HG03565 (cell line): ENCODE data around the gene UFD1.

ENCODE experiments used
- ATAC-seq: cut with Tn5 transposase; IDR thresholded peaks from one replicate; pipeline ENCODE4 v1.9.1; 2021; ENCODE audit warnings: mild to moderate bottlenecking, moderate library complexity; ENCODE audit not compliant: unreplicated experiment

Gene UFD1

DNA sequence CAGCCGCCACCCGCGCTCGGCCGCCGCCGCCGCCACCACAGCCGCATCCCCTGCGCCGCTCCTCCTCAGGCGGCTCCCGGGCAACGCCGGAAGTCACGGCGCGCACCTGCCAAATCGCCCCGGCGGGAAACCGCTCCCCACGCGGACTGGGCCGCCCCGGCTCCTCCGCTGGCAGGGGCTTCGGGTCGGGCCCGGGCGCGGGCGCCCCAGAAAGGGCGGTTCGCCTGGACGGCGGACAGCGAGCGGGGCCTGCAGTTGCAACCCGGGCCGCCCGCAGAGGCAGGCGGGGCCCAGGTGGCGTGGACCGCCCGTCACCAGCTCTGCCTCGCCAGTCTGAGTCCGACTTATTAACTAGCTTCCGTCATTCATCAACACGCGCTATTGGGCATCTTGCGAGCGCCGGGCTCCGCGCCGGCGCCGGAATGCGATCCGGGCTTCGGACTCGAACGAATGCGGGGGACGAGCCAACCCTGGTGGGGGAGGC lies 47.3 kb downstream of the UFD1 start, which contains the start of gene HIRA:
Gene HIRA (minus strand): TSS at position 85 of the 484 bp plus-strand sequence. CDS start 257 bp downstream, outside the sequence.
- ATAC-seq: peak; percentile 41

DNA sequence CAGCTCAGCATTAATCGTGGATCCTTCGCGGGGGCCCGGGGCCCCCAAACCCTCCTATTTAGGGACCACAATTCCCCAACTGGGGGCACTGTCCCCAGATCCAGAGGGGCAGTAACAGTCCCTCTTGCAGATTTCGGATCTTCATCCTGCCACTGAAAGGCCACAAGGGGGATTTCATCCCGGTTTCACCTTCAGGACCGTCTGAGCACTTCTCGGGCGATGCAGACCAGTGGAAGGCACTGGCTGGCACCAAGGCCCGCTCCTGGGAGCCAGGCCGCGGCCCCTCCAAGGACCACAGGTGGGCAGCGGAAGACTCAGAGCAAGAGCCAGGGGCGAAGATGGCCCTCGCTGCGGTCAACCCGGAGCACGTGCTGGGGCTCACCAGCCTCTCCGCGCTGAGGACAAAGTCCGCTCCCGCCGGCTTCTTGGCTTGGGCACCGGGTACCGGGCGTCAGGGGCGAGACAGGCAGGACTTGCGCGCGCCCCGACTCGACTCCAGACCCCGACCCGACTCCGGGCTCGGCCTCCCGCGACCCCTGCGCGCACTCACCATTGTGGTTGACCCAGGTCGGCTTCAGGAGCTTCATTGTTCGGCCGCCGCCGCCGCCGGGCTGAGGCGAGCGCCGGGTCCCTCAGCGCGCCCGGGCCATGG lies 48.0 kb downstream of the UFD1 start:
- ATAC-seq: no peak

DNA sequence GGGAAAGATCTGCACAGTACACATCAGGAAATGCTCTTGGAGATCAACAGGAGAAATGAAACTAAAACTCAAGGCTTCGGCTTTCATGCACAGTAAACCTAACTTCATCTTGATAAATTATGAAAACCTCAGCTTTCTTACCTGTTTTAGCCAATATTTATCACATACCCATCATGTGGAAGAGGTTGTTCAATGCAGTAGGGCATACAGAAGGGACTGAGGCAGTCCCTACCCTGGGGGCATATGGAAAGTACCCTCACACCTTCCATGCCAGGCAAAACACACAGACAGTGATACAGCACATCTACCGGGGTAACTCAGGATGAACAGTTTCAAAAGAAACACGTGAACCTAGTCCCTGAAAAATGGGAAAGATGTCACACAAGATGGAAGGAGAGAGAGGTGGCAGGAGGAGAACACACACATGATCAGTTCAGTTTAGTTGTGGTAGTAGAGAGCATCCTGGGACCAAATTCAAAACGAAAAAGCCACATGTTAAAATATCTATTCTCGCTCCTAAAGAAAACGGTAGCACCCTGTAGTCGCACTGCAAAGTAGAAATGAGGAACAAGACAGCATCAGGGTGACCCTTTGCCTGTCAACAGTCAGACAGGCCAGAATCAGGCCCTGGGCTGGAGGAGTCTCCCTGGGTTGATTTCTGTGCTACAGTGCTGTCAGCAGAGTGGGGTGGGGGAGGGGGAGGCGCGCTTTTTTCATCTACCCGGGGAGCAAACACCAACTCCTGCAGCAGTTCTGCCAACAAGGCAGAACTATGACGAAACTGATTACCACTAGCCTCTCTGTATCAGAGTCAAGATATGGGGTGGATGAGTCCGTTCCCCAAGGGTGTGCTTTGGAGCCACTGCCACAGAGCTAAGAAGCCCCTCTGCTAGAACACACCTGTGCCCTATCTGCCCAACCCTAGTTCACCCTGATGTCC lies 48.8 kb downstream of the UFD1 start:
- no peak for ATAC-seq

DNA sequence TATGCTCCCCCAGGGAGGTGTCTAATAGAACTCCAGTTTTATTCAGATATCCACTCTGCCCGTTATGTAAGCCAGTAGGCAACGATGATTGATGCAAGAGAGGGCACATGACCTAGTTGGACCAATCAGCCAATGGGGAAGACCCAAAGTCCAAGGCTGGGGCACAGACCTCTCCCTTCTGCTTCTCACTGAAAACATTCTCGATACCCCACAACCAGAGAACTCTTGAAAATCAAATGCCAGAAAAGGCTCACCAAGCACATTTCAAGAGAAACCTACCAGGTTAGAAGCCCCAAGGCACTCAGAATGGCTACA lies 54.9 kb downstream of the UFD1 start:
- no peak for ATAC-seq

DNA sequence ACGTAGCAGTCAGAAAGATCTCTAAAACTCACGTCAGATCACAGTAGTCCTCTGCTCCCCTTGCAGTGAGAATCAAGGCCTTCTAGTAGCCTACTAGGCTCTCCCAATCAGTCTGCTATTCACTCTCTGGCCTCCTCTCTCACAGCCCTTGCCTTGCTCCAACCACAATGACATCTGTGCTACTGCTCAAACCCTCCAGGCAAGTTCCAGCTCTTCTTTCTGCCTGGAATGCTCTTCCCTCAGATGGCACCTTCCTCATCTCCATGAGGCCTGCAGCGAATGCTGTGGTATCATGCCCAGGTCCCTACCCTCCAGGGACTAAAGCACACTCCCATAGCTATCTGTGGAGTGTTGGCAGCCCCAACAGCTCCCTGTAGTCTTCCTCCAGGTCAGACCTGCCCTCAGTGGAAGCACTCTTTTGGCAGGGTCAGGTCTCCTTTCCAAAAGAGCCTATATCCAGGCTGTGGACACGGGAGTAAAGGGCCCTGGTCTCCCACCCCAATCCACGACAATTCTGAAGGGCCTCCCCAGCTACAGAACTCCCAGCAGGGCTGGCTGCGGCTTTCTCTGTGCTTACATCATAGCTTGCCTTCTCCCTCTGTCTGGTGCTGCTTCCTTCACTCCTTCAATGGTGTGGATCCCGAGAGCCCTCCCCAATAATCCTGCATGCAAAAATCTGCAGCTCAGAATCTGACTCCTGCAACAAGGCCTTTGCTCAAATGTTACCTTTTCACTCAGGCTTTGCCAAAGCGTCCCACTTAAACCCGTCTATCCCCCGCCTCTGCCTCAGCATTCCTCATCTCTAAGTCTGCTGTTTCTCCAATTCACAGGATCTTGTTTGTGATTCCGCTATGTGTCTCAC lies 56.3 kb downstream of the UFD1 start:
- ATAC-seq: no peak

DNA sequence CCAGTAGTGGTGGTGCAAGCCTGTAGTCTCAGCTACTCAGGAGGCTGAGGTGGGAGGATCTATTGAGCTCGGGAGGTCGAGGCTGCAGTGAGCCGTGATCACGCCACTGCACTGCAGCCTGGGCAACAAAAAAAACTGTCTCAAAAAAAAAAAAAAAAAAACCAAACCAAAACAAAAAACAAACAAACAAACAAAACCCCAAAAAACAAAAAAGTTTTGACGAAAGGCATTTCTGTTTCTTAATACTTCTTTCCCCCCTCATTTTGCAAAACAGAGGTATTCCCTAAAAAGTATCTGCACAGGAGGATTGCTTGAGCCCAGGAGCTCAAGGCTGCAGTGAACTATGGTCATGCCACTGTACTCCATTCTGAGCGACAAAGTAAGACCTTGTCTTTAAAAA lies 58.7 kb downstream of the UFD1 start:
- no peak for ATAC-seq

DNA sequence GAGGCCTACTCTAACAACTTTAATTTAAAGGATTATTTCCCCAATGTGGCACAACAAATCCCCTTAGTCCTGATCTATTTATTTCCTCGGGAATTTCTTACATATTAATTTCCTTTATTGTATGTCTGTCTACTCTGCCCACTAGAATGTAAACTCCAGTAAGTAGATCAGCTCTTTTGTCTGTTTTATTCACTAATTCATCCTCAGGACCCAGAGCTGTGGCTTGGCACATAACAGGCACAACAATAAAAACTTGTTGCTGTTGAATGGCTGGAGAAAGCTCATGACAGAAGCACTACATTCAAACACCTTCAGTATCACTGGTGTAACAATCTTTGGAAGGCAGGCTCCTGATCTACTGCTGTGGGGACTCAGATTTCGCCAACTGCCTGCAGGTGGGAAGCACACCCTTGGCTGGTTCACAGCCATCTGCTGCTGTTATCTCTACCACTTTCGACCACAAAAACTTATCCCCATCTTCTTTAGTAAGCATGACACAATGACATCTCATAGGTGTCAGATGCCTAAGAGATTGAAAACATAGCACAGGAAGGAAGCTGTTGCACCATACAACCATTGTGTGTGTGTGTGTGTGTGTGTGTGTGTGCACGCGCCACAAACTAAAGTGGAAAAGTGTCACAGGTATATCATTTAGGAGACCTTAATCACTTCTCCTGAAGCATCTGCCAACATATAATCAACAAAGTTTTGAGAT lies 59.4 kb downstream of the UFD1 start:
- ATAC-seq: peak; percentile 70

DNA sequence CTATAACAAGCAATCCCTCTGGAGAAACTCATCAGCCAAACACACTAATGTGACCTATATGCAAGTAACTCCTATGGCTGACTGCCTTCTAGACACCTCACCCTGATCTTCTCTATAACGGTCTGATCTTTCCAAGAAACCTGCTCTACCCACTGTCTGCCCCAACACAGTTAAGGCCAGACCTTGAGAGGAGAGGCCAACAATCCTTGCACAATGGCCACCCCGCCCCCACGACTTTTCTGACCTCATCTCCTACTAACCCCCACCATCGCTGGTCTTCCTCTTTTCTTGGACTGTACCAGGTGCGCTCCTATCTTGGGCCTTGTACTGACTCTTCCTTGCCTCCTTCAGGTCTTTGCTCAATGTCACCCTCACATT lies 59.9 kb downstream of the UFD1 start:
- no peak for ATAC-seq

DNA sequence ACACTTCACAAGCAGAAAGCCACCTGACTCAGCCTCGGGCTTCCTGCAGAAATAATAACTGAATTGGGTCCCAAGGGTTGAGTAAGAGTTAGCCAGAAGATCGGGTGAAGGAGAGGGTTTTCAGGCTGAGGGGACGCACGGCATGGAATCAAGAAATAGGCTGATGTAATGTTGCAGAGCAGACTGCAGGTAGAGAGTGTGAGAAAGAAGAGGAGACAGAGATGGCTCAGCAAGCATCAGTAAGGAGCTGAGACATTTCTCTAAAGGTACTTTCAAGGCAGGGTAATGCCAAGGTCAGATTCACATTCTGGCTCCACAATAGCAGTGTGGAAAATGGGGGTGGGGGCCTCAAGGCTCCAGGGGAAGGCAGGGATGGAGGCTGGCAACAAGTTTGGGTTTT lies 66.1 kb downstream of the UFD1 start:
- ATAC-seq: no peak

DNA sequence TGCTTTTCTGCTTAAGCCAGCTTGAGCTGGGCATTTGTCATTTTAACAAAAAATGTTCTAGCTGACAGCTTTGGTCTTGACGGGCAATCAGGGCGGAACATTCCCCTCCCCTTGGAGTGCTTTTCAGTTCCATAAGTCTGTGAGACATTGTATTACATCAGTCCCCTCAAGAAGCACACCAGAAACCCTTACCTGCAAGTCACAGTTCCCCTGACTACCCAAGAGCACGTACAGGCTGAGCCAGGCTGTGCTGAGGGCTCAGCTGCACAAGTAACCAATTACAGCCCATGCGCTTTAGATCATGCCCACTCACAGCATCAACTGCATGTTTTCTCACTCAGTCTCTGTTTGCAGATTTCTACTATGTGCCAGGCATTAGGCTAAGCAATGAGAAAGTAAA lies 66.5 kb downstream of the UFD1 start:
- ATAC-seq: no peak

DNA sequence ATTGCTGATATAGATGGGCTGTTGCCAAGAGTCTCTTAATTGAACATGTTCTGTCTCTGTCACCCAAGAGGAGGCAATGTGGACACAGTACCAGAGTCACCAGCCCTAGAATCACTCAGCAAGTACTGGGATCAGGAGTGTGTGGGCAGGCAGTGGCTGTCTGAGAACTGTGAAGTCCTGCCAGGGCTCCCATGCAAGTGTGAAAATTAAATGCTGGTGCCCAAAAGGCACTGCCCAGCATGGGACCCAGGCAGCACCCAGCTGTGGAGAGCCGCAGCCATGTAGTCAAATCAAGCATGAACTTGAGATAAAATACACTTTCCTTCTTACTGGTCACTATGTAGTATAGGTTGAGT lies 67.3 kb downstream of the UFD1 start:
- ATAC-seq: no peak

DNA sequence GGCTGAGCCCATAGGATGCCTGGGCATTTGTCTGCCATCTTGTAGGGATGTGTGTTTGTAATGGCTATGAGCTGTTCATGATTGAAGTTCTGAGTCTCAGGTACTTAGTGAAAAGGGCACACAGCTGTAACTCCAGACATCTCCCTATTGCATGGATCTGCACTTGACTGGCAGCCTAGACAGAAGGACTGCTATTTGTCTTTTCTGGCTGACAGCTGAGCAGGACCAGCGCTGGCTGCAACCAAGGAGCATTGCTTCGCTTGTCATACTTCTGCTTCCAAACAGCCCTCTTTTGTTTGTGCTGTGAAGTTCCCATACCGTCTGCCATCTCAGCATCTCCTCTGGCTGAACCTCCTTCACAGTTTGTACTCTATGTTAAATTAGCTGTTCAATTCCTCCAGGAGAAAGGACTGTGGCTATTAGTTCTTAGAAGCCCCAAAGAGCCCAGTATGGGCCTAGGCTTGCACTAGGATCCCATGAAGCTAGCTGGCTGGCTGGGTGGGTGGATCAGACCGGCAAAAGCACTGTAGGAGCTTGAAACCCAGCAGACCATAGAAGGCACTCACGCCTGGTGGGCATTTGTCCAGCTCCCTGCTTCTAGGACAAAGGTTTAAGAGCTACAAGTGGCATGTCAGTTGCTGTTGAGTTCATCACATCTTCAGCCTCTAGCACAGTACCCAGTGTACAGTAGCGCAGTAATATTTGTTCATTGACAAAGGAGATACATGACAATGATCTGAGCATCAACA lies 67.9 kb downstream of the UFD1 start:
- ATAC-seq: no peak

DNA sequence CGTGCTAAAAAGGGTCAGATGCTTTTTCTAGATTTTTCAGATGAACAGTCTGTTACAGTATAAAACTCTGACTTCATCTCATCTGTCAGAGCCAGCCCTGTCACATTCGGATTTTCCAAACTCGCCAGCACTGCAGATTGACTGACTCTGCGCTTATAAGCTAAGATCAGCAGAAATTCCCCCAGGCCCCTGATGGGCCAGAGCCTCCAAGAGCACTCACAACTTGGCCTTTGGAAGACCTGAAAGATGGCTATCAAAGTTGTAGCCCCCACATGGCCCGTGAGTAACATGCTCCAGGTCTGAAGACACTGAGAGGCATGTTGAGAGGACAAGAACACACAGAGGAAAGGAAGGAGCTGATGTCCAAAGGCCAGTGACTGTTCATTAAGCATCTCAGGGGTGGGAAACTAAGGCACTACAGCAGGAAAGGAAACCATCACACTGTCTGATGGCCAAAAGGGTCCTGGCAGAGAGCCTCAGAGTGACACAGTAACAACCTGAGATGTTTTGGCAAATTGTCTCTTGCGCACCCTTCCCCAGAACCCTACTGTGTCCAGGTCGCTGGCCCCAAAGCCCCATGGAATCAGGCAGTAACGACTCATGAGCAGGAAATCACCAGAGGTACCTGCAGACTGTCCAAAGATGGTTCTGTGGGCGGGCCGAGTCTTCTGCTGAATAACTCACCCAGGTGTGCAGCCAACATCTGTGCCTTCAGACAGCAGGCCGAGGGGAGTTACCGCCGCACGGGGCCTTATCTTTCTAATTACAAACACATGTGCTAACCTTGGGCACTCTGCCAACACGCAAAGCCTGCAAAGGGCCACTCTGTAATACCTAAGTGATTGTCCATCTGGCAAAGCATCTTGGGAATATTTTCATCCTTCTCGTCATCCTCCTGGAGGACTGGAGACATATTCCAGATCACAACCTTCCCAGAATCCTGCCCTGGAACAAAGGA lies 71.1 kb downstream of the UFD1 start:
- no peak for ATAC-seq

DNA sequence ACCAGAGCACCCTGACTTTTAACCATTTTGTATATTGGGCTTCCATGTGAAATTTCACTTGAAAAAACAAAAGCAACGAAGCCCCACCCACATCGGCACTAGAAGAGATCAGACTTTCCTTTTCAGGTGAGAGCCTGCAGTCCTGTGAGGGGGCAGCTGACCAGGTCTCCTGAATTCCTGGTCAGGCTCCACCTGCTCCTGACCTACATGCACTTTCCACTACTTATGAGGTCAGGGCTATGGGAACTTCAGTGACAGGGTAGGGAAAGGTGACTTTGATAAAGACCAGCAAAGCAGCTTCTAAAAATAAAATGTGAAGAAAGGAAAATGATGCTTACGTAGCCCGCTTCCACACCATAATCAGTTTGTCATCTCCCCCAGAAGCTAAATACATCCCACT lies 72.1 kb downstream of the UFD1 start:
- no peak for ATAC-seq

DNA sequence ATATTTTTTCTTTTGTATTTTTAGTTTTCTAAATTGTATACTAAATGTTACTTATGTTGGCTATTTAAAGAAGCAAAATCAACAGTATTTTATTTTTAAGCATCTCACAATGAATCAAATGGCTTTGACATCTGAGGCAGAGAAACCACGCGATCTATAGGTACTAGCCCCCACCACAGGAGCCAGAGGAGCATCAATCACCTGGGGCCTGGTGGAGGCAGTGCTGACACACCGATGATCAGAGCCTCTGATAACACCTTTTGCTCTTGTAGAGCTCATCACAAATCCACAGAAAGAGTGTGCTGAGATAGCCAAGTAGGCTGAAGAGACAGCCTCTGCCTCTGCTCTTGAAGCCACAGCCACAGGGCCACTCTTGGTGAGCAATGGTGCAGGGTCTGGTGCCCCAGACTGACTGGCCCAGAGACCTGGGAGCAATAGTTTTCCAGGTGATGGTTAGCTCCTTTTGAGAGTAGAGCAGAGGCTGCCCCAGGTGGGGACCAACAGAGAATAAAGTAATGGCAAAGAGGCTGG lies 72.6 kb downstream of the UFD1 start:
- ATAC-seq: no peak

DNA sequence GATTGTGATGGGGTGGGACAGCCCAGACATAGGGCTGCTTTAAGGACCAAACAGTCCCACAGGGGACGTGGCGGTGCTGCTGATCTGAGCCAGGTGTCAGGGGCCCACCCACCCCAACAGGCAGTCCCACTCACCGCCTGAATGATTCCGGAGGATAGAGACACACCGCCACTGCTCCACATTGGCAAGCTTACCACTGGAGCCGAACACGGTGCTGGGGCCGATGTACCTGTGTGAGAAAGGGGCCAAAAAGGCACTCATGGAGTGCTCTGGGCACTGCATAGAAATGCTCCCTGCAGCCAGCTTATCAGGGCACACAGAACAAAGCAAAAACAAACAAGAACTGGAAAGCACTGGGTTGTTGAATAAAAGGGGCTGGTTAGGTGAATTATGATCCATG lies 73.3 kb downstream of the UFD1 start:
- no peak for ATAC-seq

DNA sequence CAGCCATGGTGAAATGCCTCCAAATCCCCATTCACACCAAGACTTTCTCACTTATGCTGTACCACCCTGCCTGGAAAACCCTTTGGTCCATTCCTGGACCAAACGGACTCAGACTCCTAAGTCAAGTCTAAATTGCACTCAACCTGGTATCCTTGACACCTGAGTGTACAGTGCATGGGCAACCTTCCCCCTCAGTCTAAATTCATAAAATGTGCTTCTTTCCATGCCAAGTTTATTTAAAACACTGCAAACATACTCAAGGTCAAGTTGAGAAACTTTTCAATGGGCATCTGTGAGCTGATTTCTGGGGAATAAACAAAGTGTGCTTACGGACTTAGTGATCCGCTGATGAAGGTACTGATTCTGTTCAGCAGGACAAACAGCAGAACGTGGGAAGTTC lies 73.9 kb downstream of the UFD1 start:
- ATAC-seq: no peak

DNA sequence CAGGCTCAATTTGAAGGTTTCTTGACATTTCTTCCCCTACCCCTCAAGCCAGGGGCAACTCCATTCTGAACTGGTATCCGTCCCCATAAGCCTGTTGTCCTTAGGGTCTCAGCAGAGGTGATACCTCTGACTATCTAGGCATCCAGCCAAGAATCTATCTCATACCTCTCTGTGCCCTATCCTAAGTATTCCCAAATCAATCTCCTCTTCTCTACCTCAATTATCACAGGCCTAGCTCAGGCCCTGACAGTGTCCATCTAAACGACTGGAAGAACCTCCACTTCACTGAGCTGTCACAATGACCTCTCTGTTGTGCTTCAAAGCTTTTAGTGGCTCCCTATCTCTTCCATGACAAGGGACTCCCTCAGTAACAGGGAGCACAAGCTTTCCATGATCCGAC lies 74.3 kb downstream of the UFD1 start:
- ATAC-seq: no peak
